Esophagus squamous epithelium (tissue), 5 donors: ENCODE measurements around the gene GNLY. TPM values are rescaled to one million over a fixed set of nuclear protein-coding genes. Genes with fewer than 3 reads are reported as not detected.
"Not testable (repeated sequence)": the region's sequence is repeated elsewhere in the genome, so short reads cannot be mapped to it uniquely, and the experiment has no call there.

Source experiments
- DNase-seq: peaks from one replicate; lab custom pipeline; 2025; lab: John Stamatoyannopoulos, UW
- H3K27ac ChIP-seq, 4 donors: fragments of 200-600 bp; sonication (generic); one replicate each; pipeline ENCODE4 v1.5.1; 2016 to 2019; ENCODE audit warnings: mild to moderate bottlenecking in 1 of 4
- H3K27me3 ChIP-seq, 4 donors: fragments of 200-600 bp; sonication (generic); 1 replicate in 3 of 4; 2 replicates in 1 of 4; pipeline versions ENCODE4 v1.5.1 to v1.6.0; 2017 to 2021; ENCODE audit warnings: antibody characterized with exemption in 1 of 4
- H3K36me3 ChIP-seq, 3 donors: fragments of 200-600 bp; sonication (generic); one replicate each; pipeline ENCODE4 v1.5.1; 2016 to 2019
- H3K4me1 ChIP-seq, 3 donors: fragments of 200-600 bp; sonication (generic); one replicate each; pipeline ENCODE4 v1.5.1; 2017 to 2019
- H3K4me3 ChIP-seq, 4 donors: fragments of 200-600 bp; sonication (generic); 1 replicate in 3 of 4; 2 replicates in 1 of 4; pipeline ENCODE4 v1.5.1; 2016 to 2019; ENCODE audit warnings: mild to moderate bottlenecking in 2 of 4, moderate library complexity in 1 of 4
- H3K9me3 ChIP-seq, 3 donors: fragments of 200-600 bp; sonication (generic); one replicate each; pipeline ENCODE4 v1.5.1; 2016 to 2019
- CTCF ChIP-seq, 6 experiments: fragments of 450-650 bp in 4 of 6; fragments of 200-600 bp in 2 of 6; sonication (generic) in 2 of 6; IDR thresholded peaks; one replicate each; pipeline ENCODE4 v1.5.1; 2016 to 2019; ENCODE audit warnings: antibody characterized with exemption in 6 of 6, mild to moderate bottlenecking in 4 of 6, moderate library complexity in 4 of 6
- POLR2A ChIP-seq, 4 donors: fragments of 450-650 bp; IDR thresholded peaks; one replicate each; pipeline ENCODE4 v1.6.1; 2017; ENCODE audit warnings: antibody characterized with exemption in 4 of 4, mild to moderate bottlenecking in 4 of 4, moderate library complexity in 3 of 4
- WGBS, 2 donors: methylation state at CpG; one replicate each; pipeline ENCODE4 v1.1.5; 2018; 5-methylcytosine and 5-hydroxymethylcytosine counted together
- intact Hi-C: fragments of 100-400 bp; cut with DNase I; formaldehyde crosslinking; loops from one replicate; pipeline ENCODE4 v1.15.0; 2022
- total RNA-seq, 4 donors: library from RNA; depleted of rRNA; stranded (reverse); fragments of >200 nt; gene quantifications; one replicate each; pipeline ENCODE4 v1.1.0, GENCODE V29; 2016
- donor health status: DM: yes; HTN: yes; CAD: no.

The GNLY gene
- total RNA-seq, 4 donors from 2014 or later = 0.76 to 6.1 (median 2.1) TPM

GRCh38 chr2:85668857-85669142 is 25.4 kb upstream of the GNLY start:
- Histone ChIP-seq H3K4me3 (no peak overlapping the region), H3K9me3 (no peaks in the 10 kb centered on the region), H3K36me3 (no peaks in the 10 kb centered on the region), H3K27ac (no peak overlapping the region), H3K4me1 (no peaks in the 10 kb centered on the region), H3K27me3 (no peaks in the 10 kb centered on the region)
- no peak for DNase-seq
- TF ChIP-seq POLR2A (IDR thresholded peaks at IDR 0.05) = no peak
- no peak for TF ChIP-seq CTCF (IDR thresholded peaks at IDR 0.05)
- WGBS, 2 donors = 70 to 71% methylated on average over 3 of the region's 3 CpGs
- intact Hi-C loops = no loop called here

- Histone ChIP-seq H3K9me3 (no peaks in the 10 kb centered on the region), H3K36me3 (no peaks in the 10 kb centered on the region), H3K27me3 (no peaks in the 10 kb centered on the region), H3K4me1 (no peaks in the 10 kb centered on the region), H3K4me3 (no peak overlapping the region), H3K27ac (no peak overlapping the region)
- DNase-seq = no peak
- intact Hi-C loops = no loop called here
- TF ChIP-seq POLR2A (IDR thresholded peaks at IDR 0.05) (no peak), CTCF (IDR thresholded peaks at IDR 0.05) (no peak)
- 55 to 81% methylated on average over 5 of the region's 5 CpGs for WGBS, 2 donors
Observed at GRCh38 chr2:85669549-85669948, 24.6 kb upstream of the GNLY start.

- DNase-seq, intact Hi-C loops, H3K4me3 ChIP-seq: not testable (repeated sequence)
Observed at GRCh38 chr2:85670416-85670815, 23.7 kb upstream of the GNLY start.

GRCh38 chr2:85672456-85672855 is 21.7 kb upstream of the GNLY start:
- H3K27me3 ChIP-seq = no peaks in the 10 kb centered on the region
- H3K9me3 ChIP-seq = no peaks in the 10 kb centered on the region
- H3K36me3 ChIP-seq = no peaks in the 10 kb centered on the region
- no peak overlapping the region for H3K27ac ChIP-seq
- 59 to 74% methylated on average over 9 of the region's 9 CpGs for WGBS, 2 donors
- H3K4me1 ChIP-seq = no peaks in the 10 kb centered on the region
- intact Hi-C loops = no loop called here
- no peak for DNase-seq
- no peak for TF ChIP-seq CTCF (IDR thresholded peaks at IDR 0.05)
- no peak for TF ChIP-seq POLR2A (IDR thresholded peaks at IDR 0.05)
- no peak overlapping the region for H3K4me3 ChIP-seq

More at GRCh38 chr2:85670416-85670815, 23.7 kb upstream of the GNLY start:
- 91 to 98% methylated on average over 8 to 13 of the region's 13 CpGs for WGBS, 2 donors
- not testable (repeated sequence) for H3K27me3 ChIP-seq, H3K9me3 ChIP-seq, H3K36me3 ChIP-seq, H3K4me1 ChIP-seq, H3K27ac ChIP-seq

GRCh38 chr2:85673716-85674375 is 20.3 kb upstream of the GNLY start:
- DNase-seq = no peak
- H3K36me3 ChIP-seq = no peaks in the 10 kb centered on the region
- no peaks in the 10 kb centered on the region for H3K9me3 ChIP-seq
- peaks cover 0 to 5% (median 2%) of the 10 kb centered on the region in 3 donors for H3K4me1 ChIP-seq
- no peak overlapping the region for H3K4me3 ChIP-seq
- no peaks in the 10 kb centered on the region for H3K27me3 ChIP-seq
- peak overlapping the region in 1 of 4 donors; percentile 32 for H3K27ac ChIP-seq
- intact Hi-C loops = no loop called here
- TF ChIP-seq POLR2A (IDR thresholded peaks at IDR 0.05) (no peak), CTCF (IDR thresholded peaks at IDR 0.05) (no peak)
- 68 to 83% methylated on average over 8 to 11 of the region's 11 CpGs for WGBS, 2 donors

- 38 to 62% methylated on average over 1 to 2 of the region's 2 CpGs for WGBS, 2 donors
- no peak for DNase-seq
- no peak overlapping the region for H3K4me3 ChIP-seq
- no peaks in the 10 kb centered on the region for H3K27me3 ChIP-seq
- H3K27ac ChIP-seq = peak overlapping the region in 1 of 4 donors; percentile 32
- TF ChIP-seq POLR2A (IDR thresholded peaks at IDR 0.05) = no peak
- no peak for TF ChIP-seq CTCF (IDR thresholded peaks at IDR 0.05)
- peaks cover 0 to 11% (median 8%) of the 10 kb centered on the region in 3 donors for H3K4me1 ChIP-seq
- no peaks in the 10 kb centered on the region for H3K36me3 ChIP-seq
- no peaks in the 10 kb centered on the region for H3K9me3 ChIP-seq
- intact Hi-C loops = no loop called here
Observed at GRCh38 chr2:85674417-85674816, 19.7 kb upstream of the GNLY start.
